GM21515 (cell line): ENCODE results near the gene RNASE12.
"Not testable (repeated sequence)": the region's sequence is repeated elsewhere in the genome, so short reads cannot be mapped to it uniquely, and the experiment has no call there.

Experiments used
- ATAC-seq: cut with Tn5 transposase; IDR thresholded peaks from one replicate; pipeline ENCODE4 v1.9.1; 2021; ENCODE audit not compliant: unreplicated experiment

RNASE12 gene

DNA sequence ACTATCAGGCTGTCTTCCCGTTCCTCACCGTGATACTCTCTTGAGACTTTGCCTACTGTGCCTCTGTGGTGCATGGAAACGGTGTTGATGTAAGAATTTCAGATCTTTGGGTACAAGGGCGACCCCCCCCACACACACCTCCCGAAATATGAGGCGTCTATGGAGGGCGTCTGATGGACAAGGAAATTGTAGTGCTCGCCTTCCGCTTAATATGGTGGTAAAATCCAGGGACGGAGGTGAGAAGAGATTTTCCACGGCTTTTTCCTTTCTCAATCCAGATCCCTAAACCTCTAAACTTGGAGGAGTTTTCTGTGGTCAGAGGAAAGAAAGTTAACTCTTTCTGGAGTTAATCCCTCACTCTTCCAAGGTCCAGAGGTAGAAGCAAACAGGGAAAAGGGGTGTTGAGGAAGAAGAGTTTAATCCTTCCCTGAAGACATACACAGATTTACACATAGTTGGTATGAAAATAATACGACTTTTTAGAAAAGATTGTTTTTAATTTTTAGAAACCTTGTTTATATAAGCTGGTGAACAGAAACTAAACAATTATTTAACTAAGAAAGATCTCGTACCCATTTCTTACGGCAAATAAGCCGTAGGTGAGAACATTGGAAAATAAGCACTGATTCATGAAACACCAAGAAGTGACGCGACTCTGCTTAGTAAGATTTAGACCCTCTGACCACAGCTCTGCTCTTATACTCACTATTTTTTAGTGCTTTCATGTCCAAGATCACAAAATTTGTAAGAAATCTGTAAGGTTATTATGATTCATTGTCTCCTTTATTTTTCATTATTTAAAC lies 23.1 kb upstream of the RNASE12 start:
- ATAC-seq, result peak; percentile 8

DNA sequence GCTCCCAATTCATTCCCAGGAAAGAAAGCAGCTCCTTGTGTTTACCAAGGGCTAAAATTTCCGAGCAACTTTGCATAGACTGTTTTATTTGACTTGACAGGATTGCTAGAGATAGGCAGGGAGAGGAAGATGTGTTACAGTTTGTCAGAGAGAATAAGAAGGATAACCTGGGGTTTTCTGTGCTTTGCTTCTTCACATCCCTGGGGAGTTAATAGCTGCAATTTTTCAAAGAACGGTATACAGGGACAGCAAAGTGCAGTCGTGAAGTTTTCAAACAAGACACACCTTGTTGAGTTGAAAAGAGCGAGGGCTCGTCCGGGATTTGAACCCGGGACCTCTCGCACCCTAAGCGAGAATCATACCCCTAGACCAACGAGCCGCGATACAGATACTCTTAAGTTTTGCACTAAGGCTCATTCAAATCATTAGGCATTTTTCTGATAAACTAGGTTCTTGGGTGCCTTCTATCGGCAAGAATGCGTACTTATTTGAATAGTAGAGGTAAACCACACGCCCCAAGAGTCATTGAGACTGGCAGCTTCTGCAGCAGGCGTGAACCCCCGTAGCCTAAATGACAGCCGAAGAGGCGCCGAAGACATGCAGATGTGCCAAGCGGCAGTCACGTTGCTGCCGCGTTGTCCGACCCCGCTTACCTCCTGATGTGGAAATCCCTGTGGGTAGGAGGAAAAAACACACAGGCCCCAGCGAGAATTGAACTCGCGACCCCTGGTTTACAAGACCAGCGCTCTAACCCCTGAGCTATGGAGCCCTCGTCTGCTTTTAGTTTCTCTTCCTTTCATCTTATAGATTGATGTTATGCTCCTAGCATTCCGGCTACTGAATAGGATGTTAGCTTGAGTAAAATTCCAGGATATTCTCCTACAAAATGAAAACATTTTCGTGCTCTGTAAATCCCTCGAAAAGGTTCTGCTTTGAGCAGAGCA lies 22.2 kb upstream of the RNASE12 start:
- ATAC-seq, result peak; percentile 63

DNA sequence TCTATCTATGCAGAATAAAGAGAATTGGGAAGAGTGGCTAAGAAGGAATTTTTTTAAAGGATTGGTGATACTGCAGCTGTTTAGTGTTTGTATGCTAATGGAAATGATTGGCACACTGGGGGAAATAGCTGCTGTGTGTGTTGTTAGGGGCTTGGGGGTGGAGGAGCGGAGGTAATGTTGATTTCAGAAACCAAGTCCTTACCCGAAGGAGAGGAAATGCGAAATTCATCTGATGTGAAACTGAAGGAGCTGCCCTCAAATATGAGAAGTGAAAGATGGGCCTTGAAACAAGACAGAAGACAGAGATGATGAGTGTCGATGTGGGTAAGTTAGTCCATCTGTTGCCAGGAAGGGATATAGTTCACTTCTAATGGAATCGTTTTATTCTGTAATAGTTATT lies 21.2 kb upstream of the RNASE12 start:
- peak; percentile 22 for ATAC-seq

DNA sequence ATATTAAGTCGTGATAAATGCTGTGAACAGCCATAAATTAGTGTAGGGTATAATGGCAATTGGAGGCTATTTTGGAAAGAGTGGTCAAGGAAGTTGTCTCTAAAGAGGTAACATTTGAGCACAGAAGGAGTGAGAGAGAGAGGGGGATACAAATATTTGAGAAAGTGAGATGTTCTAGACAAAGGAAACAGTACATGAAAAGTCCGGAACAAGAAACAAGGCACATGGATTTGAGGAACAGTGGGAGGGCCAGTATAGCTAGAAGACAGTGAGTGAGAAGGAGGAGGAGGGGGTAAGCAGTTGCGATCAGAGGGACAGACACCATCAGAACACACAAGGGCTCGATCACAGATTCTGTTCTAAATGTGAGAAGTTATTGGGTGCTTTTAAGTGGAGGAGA lies 20.1 kb upstream of the RNASE12 start:
- no peak for ATAC-seq

DNA sequence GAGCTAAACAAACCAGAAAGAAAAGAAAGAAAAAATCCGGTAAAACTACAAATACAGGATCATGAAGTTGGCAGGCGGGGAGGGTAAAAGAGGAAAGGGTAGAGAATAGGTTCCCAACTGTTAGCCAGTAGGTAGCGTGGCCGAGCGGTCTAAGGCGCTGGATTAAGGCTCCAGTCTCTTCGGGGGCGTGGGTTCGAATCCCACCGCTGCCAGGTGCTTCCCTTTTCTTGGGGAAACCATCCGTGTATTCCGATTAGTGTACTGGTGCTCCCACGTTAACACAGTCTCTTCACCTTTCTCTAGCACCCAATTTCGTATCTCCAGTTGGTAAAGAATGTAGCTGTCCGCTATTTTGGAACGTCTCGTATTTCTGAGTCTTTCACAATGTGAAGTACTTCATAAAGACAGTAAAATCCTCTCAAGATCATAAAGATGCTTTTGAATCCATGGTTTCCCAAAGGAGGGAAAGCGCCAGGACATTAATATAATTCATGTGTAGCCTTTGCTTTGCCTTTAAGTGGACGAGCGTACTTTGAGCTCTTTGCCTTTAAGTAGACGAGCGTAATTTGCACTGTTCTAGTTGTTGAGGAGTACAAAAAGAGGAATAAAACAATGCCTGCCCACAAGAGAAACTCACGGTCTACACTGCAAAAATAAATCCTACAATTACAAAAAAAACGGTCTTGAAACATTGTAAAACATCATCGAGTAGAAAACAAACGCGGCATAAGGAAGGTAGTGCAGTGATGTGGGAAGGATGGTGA lies 19.0 kb upstream of the RNASE12 start:
- no peak for ATAC-seq

DNA sequence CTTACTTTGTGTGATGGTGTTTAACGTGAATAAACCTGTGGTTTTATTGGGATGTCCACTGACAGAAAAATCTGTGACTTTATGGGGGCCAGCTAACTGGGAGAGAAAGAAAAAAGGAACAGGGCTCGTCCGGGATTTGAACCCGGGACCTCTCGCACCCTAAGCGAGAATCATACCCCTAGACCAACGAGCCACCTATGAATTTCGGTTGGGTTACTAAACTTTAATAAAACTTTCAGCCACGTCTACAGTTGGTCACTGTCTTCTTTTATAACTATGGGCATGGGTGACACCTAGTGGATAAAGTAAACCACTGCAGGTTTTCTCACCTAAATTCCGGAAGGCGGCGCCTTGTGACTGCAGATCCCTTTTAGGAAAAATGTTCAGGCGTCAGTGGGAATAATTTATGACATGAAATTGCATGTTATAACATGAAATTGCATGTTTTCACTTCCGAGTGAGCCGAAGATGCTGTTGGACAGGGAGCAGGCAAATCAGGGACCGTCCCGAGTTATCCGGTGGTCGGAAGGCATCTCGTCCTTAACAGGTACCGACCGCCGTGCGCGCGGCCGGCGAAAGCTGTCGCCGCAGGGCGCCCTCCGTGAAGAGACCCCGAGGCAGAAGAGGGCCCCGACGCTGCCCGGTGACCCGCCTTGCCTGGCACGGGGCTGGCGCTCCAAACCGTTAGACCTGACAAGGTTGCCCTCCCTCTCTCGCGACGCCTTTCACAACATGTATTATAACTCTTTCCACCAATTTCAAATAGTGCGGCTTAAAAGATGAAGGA lies 18.2 kb upstream of the RNASE12 start:
- ATAC-seq, result no peak

DNA sequence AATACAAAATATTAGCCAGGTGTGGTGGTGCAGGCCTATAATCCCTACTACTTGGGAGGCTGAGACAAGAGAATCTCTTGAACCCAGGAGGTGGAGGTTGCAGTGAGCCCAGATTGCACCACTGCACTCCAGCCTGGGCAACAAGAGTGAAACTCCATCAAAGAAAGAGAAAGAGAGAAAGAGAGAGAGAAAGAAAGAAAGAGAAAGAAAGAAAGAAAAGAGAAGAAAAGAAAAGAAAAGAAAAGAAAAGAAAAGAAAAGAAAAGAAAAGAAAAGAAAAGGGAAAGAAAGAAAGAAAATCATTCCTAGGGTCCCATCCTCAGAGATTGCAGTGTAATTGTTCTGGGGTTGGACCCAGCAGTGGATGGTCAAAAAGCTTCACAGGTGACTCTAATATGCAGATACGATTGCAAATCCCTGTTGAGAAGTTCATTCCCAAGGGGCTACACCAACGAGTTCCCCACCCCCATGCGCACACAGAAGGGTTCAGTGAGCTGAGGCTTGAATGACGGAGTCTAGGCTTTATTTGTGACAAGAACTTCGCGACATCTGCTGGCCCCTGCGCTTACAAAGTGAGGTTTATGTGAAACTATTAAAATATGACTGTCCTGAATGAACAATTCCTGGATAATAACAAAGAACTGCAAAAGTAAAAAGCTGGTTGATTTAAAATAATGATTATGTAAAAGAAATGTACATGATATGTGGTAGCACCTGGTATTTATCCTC lies 17.4 kb upstream of the RNASE12 start:
- no peak for ATAC-seq

DNA sequence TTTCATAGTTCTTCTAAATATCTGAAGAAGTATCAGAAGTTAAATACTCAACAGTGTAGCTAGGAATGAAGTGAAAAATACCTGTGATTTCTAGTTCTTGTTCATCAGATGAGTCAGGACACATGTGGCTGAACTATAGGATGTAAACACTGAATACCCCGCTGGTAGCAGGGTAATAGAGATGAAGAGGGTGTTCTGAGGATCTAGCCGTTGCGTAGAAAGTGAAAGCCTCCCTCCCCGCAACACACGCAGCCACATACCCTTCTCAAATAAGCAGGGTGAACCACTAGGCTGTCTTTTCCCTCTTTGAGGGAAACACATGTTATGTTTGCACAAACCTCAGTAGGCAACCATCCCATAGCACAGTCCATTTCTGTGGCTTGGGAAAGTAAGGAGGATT lies 16.4 kb upstream of the RNASE12 start:
- no peak for ATAC-seq

DNA sequence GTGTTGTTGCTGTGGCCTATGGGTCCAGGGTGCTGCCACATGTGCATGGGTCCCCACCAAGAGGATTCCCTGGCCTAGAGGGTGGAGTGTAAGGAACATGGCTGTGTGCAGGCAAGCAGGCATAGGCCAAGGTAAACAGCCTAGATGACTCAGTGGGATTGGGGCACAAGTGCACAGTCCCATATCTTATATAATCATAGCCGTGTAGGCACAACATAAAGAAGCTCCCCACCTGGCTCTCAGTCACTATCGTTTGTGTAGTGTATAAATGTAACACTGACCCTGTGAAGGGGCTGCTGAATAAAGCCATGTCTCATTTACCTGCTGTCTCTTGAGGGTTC lies 15.7 kb upstream of the RNASE12 start:
- no peak for ATAC-seq

DNA sequence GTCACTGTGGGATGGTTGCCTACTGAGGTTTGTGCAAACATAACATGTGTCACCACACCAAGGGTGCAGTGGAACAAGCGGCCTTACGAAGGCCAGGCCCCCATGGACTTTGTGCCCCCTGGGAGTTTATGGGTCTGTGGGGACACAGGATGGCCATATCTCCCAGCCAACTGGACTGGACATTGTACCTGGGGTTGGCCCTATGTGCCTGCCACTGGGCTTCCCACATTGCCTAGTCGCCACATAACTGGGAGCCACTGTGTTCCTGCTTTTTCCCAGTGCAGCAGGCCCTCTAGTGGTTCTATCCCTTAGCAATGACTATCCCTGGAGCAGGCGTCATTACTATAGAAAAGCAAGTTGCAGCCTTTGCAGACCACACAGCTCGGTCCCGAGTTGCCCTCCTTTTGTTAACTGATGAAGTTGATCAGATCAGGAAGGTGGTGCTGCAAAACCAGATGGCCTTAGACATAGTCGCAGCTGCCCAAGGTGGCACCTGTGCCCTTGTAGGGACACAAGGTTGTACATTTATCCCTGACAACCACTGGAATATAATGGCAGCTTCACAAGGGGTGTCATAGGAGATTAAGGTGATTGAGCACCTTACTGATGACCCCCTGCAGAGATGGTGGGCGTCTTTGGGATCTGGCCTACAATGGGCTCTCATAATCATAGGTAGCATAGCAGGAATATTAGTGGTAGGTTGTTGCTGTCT lies 15.2 kb upstream of the RNASE12 start:
- ATAC-seq, result no peak

DNA sequence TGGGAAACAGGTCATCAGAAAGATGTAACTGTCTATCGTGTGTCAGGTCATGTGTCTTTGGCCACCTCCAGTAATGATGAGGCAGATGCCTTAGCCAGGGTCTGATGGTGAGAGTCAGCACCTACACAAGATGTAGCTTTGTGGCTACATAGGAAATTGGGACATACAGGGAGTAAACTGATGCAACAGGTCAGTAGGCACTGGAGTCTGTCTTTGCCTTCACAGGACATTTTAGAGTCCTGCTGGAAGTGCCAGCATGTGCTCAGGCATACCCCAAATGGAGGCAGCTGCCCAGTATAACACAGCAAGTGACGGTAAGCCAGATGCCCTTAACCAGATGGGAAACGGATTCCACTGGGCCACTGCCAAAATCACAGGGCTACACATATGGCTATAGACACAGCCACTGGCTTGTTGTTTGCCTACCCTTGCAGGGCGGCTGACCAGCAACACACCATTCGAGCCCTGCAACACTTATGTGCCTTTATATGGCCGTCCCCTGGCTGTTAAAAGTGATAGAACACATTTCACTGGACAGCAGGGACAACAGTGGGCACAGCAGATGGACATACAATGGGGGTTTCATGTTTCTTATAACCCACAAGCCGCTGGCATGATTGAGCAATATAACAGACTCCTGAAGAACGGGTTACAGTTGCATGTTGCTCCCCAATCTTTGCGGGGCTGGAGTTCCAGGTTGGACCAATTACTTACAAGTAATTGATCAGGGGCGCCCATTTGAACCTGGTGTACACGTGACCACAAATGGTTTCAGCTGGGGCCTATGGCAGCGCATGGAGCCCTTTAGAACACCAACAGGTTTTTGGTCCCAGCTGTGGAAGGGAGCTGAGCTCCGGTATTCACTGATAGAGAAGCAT lies 12.9 kb upstream of the RNASE12 start:
- no peak for ATAC-seq

DNA sequence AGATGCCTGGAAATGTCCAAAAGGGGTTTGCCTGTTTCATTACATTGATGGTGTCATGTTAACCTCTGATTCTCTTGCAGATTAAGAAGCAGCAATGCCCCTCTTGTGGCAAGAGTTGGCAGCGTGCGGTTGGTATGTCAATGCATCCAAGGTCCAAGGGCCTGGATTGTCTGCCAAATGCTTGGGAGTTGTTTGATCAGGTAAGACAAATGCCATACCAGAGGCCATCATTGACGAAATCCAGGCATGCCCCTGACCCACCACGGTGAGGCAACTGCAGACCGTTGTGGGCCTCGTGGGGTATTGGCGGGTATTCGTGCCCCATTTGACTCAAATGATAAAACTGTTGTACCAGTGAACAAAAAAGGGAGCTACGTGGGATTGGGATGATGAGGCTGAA lies 11.4 kb upstream of the RNASE12 start:
- ATAC-seq, result no peak

DNA sequence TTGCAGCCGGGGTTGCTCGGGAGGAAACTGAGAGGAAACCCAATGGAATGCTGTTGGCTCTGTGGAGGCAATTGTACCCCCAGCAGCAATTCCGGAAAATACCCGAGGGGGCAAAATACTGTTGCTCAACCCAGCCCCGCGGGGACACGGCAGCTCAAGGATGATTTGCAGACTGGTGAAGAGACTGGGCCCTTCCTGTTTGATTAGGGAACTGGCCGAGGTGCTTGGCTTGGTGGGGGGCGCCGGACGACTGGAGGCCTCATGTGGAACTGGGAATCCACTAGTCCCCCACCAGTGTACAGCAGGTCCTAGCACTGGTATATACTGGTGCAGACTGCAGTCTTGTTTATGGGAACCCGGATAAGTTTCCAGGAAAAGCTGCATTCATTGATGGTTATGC lies 10.3 kb upstream of the RNASE12 start:
- ATAC-seq, result no peak

DNA sequence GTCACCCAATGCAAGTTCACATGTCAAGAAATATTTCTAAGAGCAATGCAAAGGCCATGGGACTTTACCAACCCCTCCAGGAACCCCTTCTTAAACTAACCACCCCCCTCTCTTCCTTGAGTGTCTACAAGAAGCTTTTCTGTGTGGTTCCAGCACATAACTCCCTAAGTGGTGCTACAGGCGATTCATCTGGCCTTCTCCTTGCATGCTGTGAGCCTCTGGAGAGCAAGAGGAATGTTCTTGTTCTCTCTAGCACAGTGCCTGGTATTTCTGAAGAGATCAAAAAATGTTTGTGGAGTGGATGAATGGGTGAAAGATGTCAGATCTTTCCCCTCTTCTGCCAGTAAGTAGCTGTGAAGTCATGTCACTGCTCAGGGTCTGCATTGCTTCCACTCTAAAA lies 5.9 kb upstream of the RNASE12 start:
- no peak for ATAC-seq

DNA sequence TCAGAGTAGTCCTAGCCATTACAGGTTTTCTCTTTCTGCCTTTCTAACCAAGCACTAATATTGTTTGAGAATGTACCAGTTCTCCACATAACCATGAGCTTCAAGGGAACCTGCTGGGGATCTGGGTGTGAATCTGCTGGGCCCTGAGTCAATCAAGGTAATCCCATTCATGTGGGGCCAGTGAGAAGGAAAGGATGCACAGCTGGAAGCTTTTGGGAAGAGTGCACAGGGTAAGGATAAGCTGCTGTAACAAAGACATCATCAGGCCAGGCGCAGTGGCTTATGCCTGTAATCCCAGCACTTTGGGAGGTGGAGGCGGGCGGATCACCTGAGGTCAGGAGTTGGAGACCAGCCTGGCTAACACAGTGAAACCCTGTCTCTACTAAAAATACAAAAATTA lies 4.5 kb upstream of the RNASE12 start:
- not testable (repeated sequence) for ATAC-seq

DNA sequence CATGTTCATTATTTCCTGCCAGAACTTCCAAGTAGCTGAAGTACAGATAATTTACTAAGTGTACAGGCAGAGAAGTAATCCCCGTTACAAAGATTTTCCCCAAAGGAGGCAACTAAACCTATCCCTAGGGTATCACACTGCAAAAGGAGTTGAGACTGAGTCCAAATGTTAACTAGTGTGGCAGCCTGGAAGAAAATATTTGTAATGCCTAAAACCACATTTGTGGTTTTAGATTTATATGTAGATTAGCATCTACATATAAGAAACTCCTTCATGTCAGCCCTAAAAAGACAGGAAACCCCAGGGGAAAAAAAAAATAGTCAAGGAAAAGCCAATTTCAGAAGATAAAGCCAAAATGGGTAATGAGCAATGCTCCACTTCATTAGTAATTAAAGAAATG lies 1.4 kb upstream of the RNASE12 start:
- no peak for ATAC-seq

DNA sequence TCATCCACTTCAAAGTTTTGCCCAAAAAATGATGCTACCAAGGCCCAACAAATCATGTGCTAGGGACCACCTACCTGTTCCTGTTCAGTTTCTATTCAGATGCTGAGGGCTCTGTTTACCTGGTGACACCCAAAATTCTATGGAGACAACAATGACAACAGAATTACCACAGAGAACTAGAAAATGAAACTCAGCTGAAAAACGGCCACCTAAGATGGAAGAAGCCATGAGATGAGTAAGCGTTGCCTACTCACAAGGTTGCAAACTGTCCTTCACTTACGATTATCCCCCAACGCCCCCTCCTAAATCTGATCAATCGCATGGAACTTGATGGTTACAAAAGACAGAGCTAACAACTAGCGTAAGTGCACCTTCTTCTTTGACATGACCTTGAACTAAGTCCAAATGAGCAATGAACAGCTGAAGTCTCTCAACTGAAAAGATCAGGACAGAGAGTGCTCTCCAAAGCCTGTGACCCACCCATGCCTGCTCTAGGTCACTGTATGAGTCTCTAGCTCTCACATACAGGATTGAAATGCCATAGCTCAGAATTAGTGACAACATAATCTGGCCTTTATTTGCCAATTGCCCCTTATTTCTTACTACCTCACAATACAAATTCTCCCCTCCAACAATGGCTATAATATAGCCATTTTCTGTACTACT lies 3.6 kb downstream of the RNASE12 start, which contains the start of gene RNASE11:
TSS of gene RNASE11 (minus strand) at position 513 of the 666 bp plus-strand sequence.
- no peak for ATAC-seq

DNA sequence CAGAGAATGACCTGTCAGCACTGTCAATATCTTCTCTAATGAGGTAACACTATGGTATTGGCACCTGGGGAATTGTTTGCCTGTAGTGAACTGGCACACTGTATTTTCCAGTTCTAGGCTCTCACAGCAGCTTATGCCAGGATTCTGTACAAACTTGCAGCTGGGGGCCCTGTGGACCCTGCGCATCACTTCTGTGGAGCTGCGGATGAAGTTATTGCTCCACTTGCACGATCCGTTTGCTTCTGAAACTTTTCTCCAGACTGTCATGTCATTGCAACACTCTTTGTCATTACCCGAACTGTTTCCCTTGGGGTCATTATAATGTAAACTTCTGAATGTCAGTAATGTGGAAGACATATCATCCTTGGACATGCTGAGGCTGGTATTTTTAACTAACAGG lies 7.3 kb downstream of the RNASE12 start:
- ATAC-seq, result no peak
